Stimulated activated CD8-positive, alpha-beta memory T cell treated with anti-CD3 and anti-CD28 coated beads, Interleukin-7, amount 100 ng/mL, for 1 hour (primary cell): Measurements from ENCODE around the gene DUSP18.
"Not testable (repeated sequence)": the region's sequence is repeated elsewhere in the genome, so short reads cannot be mapped to it uniquely, and the experiment has no call there.

ENCODE experiments used
- DNase-seq, 2 donors: peaks; one replicate each; pipeline ENCODE4 v3.0.0-alpha.2; 2020; ENCODE audit warnings: low read depth in 2 of 2

DUSP18 gene

GRCh38 chr22:30640361-30640760, 27.3 kb downstream of the DUSP18 start:
- DNase-seq = no peak

- no peak for DNase-seq
These were observed 30.0 kb downstream of the DUSP18 start for GRCh38 chr22:30637701-30638114.

GRCh38 chr22:30636226-30637077, 31.2 kb downstream of the DUSP18 start:
- no peak for DNase-seq

GRCh38 chr22:30635273-30636225, 32.1 kb downstream of the DUSP18 start, which contains the start of gene SLC35E4:
TSS of gene SLC35E4 (plus strand) at chr22:30635781. CDS start at chr22:30636451, 670 bp downstream.
- peak; percentile 95 for DNase-seq

GRCh38 chr22:30634471-30635233, 33.0 kb downstream of the DUSP18 start:
- DNase-seq = peak; percentile 82 to 89

- not testable (repeated sequence) for DNase-seq
These were observed 36.2 kb downstream of the DUSP18 start for GRCh38 chr22:30631469-30631868.

- no peak for DNase-seq
These were observed 39.2 kb downstream of the DUSP18 start for GRCh38 chr22:30628491-30628890.

- no peak for DNase-seq
These were observed 40.2 kb downstream of the DUSP18 start for GRCh38 chr22:30627471-30627870.

- no peak for DNase-seq
These were observed 41.3 kb downstream of the DUSP18 start for GRCh38 chr22:30626413-30626812.

- not testable (repeated sequence) for DNase-seq
These were observed 47.8 kb downstream of the DUSP18 start for GRCh38 chr22:30619909-30620308.

- no peak for DNase-seq
These were observed 49.9 kb downstream of the DUSP18 start for GRCh38 chr22:30617819-30618218.

GRCh38 chr22:30615543-30615954, 52.1 kb downstream of the DUSP18 start:
- no peak for DNase-seq

- no peak for DNase-seq
These were observed 52.8 kb downstream of the DUSP18 start for GRCh38 chr22:30614879-30615278.

GRCh38 chr22:30614268-30614667, 53.4 kb downstream of the DUSP18 start:
- DNase-seq = no peak

GRCh38 chr22:30612789-30613188, 54.9 kb downstream of the DUSP18 start:
- no peak for DNase-seq
